Endothelial cell of umbilical vein (primary cell): Measurements from ENCODE around the gene OPA1. TPM values are rescaled to one million over a fixed set of nuclear protein-coding genes. Genes with fewer than 3 reads are reported as not detected.
A peak's percentile ranks its signal among the peaks of the same experiment; 100 is the strongest.

Source experiments
- BruUV-seq: library from RNA; stranded (reverse); fragments of 400-500 nt; replicated peaks from 2 replicates; lab custom pipeline; 2021; lab: Mats Ljungman, UMichigan
- CTCF ChIA-PET: fragments of 300-600, 350-600 bp; sonication (Branson Sonifier 250); formaldehyde crosslinking; loops from one replicate; lab custom pipeline; 2021; ENCODE audit warnings: antibody characterized with exemption, inconsistent platforms; lab: Charles Lee
- POLR2A ChIA-PET: fragments of 300-600, 350-600 bp; sonication (Branson Sonifier 250); formaldehyde crosslinking; loops from one replicate; lab custom pipeline; 2021; ENCODE audit warnings: antibody characterized with exemption, inconsistent platforms; lab: Charles Lee
- DNase-seq: peaks from one replicate; pipeline ENCODE4 v3.0.0-alpha.2; 2011; ENCODE audit warnings: low read depth, low spot score
- FAIRE-seq: peaks from 2 replicates; lab custom pipeline; 2011; peaks lifted over from hg19 to GRCh38; lab: Jason Lieb, UNC
- H2AFZ ChIP-seq: 2 replicates; pipeline ENCODE4 v1.6.0; 2012; ENCODE audit warnings: low read depth, low read length, control low read depth, inconsistent platforms
- H3K27ac ChIP-seq: 2 replicates; pipeline ENCODE4 v1.5.1; 2011; ENCODE audit warnings: low read depth, mild to moderate bottlenecking, control low read depth, low read length, moderate library complexity; ENCODE audit not compliant: insufficient read depth
- H3K27me3 ChIP-seq, 2 experiments: 2 replicates each; pipeline versions ENCODE4 v1.6.0 to v1.6.1; 2011; ENCODE audit warnings: low read length in 2 of 2, mixed read lengths in 1 of 2; ENCODE audit not compliant: control insufficient read depth in 2 of 2, insufficient read depth in 2 of 2
- H3K36me3 ChIP-seq, 2 experiments: 2 replicates in 1 of 2; 3 replicates in 1 of 2; pipeline ENCODE4 v1.5.1; 2011; ENCODE audit warnings: low read length in 2 of 2, mild to moderate bottlenecking in 1 of 2, moderate library complexity in 1 of 2; ENCODE audit not compliant: control insufficient read depth in 2 of 2, insufficient read depth in 2 of 2; ENCODE audit errors: extremely low read depth in 1 of 2
- H3K4me1 ChIP-seq: 3 replicates; pipeline ENCODE4 v1.5.1; 2011; ENCODE audit warnings: mild to moderate bottlenecking, low read length; ENCODE audit not compliant: control insufficient read depth, insufficient read depth; ENCODE audit errors: extremely low read depth
- H3K4me2 ChIP-seq: 2 replicates; pipeline ENCODE4 v1.6.1; 2011; ENCODE audit warnings: low read length, control low read depth, mixed read lengths; ENCODE audit not compliant: insufficient read depth
- H3K4me3 ChIP-seq, 3 experiments: fragments of 200-600 bp in 1 of 3; sonication (generic), shearing (Covaris generic) in 1 of 3; replicated peaks in 1 of 3; 2 replicates each; pipeline ENCODE4 v1.5.1; 2011 to 2016; ENCODE audit warnings: control low read depth in 3 of 3, low read length in 3 of 3, mild to moderate bottlenecking in 2 of 3, inconsistent platforms in 1 of 3, low read depth in 1 of 3, moderate library complexity in 1 of 3; ENCODE audit not compliant: insufficient read depth in 1 of 3
- H3K79me2 ChIP-seq: 2 replicates; pipeline ENCODE4 v1.6.0; 2012; ENCODE audit warnings: low read length, inconsistent platforms; ENCODE audit not compliant: control insufficient read depth, insufficient read depth
- H3K9ac ChIP-seq: replicated peaks from 2 replicates; pipeline ENCODE3; 2011; ENCODE audit warnings: low read length, control low read depth; ENCODE audit not compliant: insufficient read depth; ENCODE audit errors: extremely low read depth
- H3K9me1 ChIP-seq: replicated peaks from 3 replicates; pipeline ENCODE4 v1.6.0; 2011; ENCODE audit warnings: mild to moderate bottlenecking, low read length; ENCODE audit not compliant: control insufficient read depth, insufficient read depth; ENCODE audit errors: extremely low read depth
- H3K9me3 ChIP-seq: replicated peaks from 2 replicates; pipeline ENCODE4 v1.5.1; 2012; ENCODE audit warnings: low read length, inconsistent platforms; ENCODE audit not compliant: control insufficient read depth, insufficient read depth
- H4K20me1 ChIP-seq: replicated peaks from 2 replicates; pipeline ENCODE3; 2011; ENCODE audit warnings: mild to moderate bottlenecking, low read length; ENCODE audit not compliant: control insufficient read depth, insufficient read depth; ENCODE audit errors: extremely low read depth
- EZH2 ChIP-seq: IDR thresholded peaks from 2 replicates; pipeline ENCODE4 v1.6.1; 2012; ENCODE audit warnings: borderline replicate concordance, low read depth, mild to moderate bottlenecking, moderate library complexity, low read length, inconsistent platforms; ENCODE audit not compliant: severe bottlenecking
- FOS ChIP-seq: IDR thresholded peaks from 2 replicates; pipeline ENCODE4 v1.6.1; 2011; ENCODE audit warnings: mild to moderate bottlenecking, low read length, moderate library complexity, borderline replicate concordance; ENCODE audit not compliant: insufficient read depth
- GATA2 ChIP-seq: IDR thresholded peaks from 2 replicates; pipeline ENCODE4 v1.7.0; 2011; ENCODE audit warnings: low read depth, mild to moderate bottlenecking, moderate library complexity, mixed read lengths, low read length; ENCODE audit not compliant: insufficient read length, insufficient read depth
- JUN ChIP-seq: IDR thresholded peaks from 2 replicates; pipeline ENCODE4 v1.6.1; 2011; ENCODE audit warnings: borderline replicate concordance, low read depth; ENCODE audit not compliant: insufficient read length, insufficient read depth
- MYC ChIP-seq: IDR thresholded peaks from one replicate; pipeline ENCODE4 v1.6.1; 2011; ENCODE audit warnings: mild to moderate bottlenecking, low read depth, low read length
- POLR2A ChIP-seq: IDR thresholded peaks from 2 replicates; pipeline ENCODE4 v1.6.1; 2012; ENCODE audit warnings: low read depth, mild to moderate bottlenecking, control low read depth, low read length
- POLR2AphosphoS5 ChIP-seq: IDR thresholded peaks from 2 replicates; pipeline ENCODE4 v1.6.1; 2012; ENCODE audit warnings: low read depth, mild to moderate bottlenecking, control low read depth, low read length, moderate library complexity; ENCODE audit not compliant: insufficient read depth
- dilution Hi-C: fragments of 300-500 bp; cut with MboI; formaldehyde crosslinking; loops from one replicate; pipeline ENCODE4 v1.15.0; 2019; ENCODE audit warnings: low sequenced_read_pairs; ENCODE audit not compliant: extremely low pct_ligation_motif_present
- intact Hi-C: fragments of 100-400 bp; cut with micrococcal nuclease; formaldehyde crosslinking; loops from one replicate; pipeline ENCODE4 v1.10.0; 2022
- polyA plus RNA-seq, 4 experiments: library from polyadenylated mRNA; depleted of rRNA in 3 of 4; stranded (reverse) in 3 of 4; unstranded in 1 of 4; fragments of >200 nt; gene quantifications; 2 replicates each; pipeline versions ENCODE4 v1.2.1 to v1.2.3, GENCODE V29; 2011 to 2012; ENCODE audit warnings: missing spikeins in 1 of 4
- total RNA-seq: library from RNA; stranded (reverse); gene quantifications from 2 replicates; pipeline ENCODE4 v1.2.3, GENCODE V29; 2021
- TF ChIP-seq, protein P1 (sequence below), 2 donors: IDR thresholded peaks; 1 replicate in 1 of 2; 2 replicates in 1 of 2; pipeline ENCODE4 v1.5.1; 2011; ENCODE audit warnings: low read length in 2 of 2, mild to moderate bottlenecking in 2 of 2, moderate library complexity in 2 of 2, control low read depth in 1 of 2, inconsistent platforms in 1 of 2, low read depth in 1 of 2; ENCODE audit not compliant: insufficient read depth in 1 of 2; ENCODE audit errors: extremely low read depth in 1 of 2
- TF ChIP-seq, protein P2 (sequence below): IDR thresholded peaks from 2 replicates; pipeline ENCODE4 v1.6.1; 2011; ENCODE audit not compliant: insufficient read depth, insufficient read length

OPA1 gene
- total and polyA plus RNA-seq, 2 donors (not counting 3 experiments of a cell fraction or from before 2014, with no cell fraction given): 10.0 to 62.0 TPM

DNA sequence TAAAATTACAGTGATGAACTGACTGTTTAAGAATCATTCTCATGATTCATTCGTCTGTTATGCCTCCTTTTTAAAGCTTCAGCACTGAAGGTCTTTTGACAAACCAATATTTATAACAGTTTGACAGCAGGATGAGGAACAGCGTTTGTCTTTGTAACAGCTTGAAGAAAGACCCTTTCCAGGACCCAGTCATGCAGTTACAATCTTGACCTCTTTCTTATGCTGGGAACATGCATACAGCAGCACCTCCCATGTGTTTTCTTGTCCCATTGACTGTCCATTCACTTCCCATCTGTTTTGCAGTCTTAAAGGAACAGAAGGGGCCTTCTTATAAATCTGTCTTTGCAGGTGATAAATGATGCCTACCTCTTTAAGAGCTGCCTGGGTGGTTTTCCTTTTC, 87.2 kb downstream of the OPA1 start:
- no peak overlapping the region for H3K27ac ChIP-seq
- no peaks in the 10 kb centered on the region for H3K27me3 ChIP-seq
- dilution Hi-C loops: no loop called here

More for the DNA sequence above, 87.2 kb downstream of the OPA1 start:
- intact Hi-C loops: no loop called here
- DNase-seq (no peak), FAIRE-seq (peak; percentile 8)
- CTCF ChIA-PET: no interaction called here
- no peak for TF ChIP-seq JUN
- TF ChIP-seq MYC: no peak
- TF ChIP-seq GATA2: no peak
- no peak for TF ChIP-seq POLR2AphosphoS5
- TF ChIP-seq, protein P1, sequence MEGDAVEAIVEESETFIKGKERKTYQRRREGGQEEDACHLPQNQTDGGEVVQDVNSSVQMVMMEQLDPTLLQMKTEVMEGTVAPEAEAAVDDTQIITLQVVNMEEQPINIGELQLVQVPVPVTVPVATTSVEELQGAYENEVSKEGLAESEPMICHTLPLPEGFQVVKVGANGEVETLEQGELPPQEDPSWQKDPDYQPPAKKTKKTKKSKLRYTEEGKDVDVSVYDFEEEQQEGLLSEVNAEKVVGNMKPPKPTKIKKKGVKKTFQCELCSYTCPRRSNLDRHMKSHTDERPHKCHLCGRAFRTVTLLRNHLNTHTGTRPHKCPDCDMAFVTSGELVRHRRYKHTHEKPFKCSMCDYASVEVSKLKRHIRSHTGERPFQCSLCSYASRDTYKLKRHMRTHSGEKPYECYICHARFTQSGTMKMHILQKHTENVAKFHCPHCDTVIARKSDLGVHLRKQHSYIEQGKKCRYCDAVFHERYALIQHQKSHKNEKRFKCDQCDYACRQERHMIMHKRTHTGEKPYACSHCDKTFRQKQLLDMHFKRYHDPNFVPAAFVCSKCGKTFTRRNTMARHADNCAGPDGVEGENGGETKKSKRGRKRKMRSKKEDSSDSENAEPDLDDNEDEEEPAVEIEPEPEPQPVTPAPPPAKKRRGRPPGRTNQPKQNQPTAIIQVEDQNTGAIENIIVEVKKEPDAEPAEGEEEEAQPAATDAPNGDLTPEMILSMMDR (IDR thresholded peaks at IDR 0.05; ENCODE audit: extremely low read depth in 1 of 2, insufficient read depth in 1 of 2, low read depth in 1 of 2, low read length in 2 of 2): no peak
- no peak for TF ChIP-seq EZH2
- TF ChIP-seq POLR2A: no peak
- TF ChIP-seq, protein P2, sequence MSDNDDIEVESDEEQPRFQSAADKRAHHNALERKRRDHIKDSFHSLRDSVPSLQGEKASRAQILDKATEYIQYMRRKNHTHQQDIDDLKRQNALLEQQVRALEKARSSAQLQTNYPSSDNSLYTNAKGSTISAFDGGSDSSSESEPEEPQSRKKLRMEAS: no peak
- TF ChIP-seq FOS: no peak
- H4K20me1 ChIP-seq: no peaks in the 10 kb centered on the region
- no peaks in the 10 kb centered on the region for H3K4me1 ChIP-seq
- no peaks in the 10 kb centered on the region for H3K9me3 ChIP-seq
- no peak overlapping the region for H3K9ac ChIP-seq
- POLR2A ChIA-PET: no interaction called here
- BruUV-seq: no TSS peak
- no peaks in the 10 kb centered on the region for H3K79me2 ChIP-seq
- H3K4me2 ChIP-seq: no peak overlapping the region
- H3K36me3 ChIP-seq: no peaks in the 10 kb centered on the region
- H3K4me3 ChIP-seq: no peak overlapping the region
- H3K9me1 ChIP-seq: no peaks in the 10 kb centered on the region
- no peak overlapping the region for H2AFZ ChIP-seq
